GM12878 (cell line): ENCODE data around the gene PTPRD.

Experiments
- CHD2 ChIP-seq: IDR thresholded peaks from 2 replicates; pipeline ENCODE4 v1.6.1; 2011; ENCODE audit warnings: low read depth, low read length, improper control_type of control experiment, borderline replicate concordance
- CREB1 ChIP-seq: IDR thresholded peaks from 2 replicates; pipeline ENCODE4 v1.6.1; 2012; ENCODE audit warnings: low read depth, mild to moderate bottlenecking, inconsistent platforms
- EZH2 ChIP-seq: IDR thresholded peaks from 2 replicates; pipeline ENCODE4 v1.6.1; 2012; ENCODE audit warnings: low read depth, mild to moderate bottlenecking, control low read depth, inconsistent platforms, low read length, borderline replicate concordance; ENCODE audit not compliant: control insufficient read depth
- MEF2A ChIP-seq: IDR thresholded peaks from 2 replicates; pipeline ENCODE4 v1.6.1; 2011; ENCODE audit warnings: low read depth, mild to moderate bottlenecking, low read length, moderate library complexity; ENCODE audit not compliant: insufficient read depth
- MXI1 ChIP-seq: fragments of 150-350 bp; IDR thresholded peaks from 2 replicates; pipeline ENCODE4 v1.6.1; 2011; ENCODE audit warnings: low read depth, mild to moderate bottlenecking, inconsistent platforms, low read length, improper control_type of control experiment
- POLR2A ChIP-seq: IDR thresholded peaks from 2 replicates; pipeline ENCODE4 v1.6.1; 2011; ENCODE audit warnings: low read depth, mild to moderate bottlenecking, low read length
- POLR2AphosphoS5 ChIP-seq: IDR thresholded peaks from 2 replicates; pipeline ENCODE4 v1.6.1; 2011; ENCODE audit warnings: mild to moderate bottlenecking, low read length, inconsistent platforms
- RAD51 ChIP-seq: fragments of 450-650 bp; IDR thresholded peaks from 2 replicates; pipeline ENCODE4 v1.6.1; 2016; ENCODE audit warnings: moderate library complexity, mild to moderate bottlenecking, inconsistent platforms
- ZNF217 ChIP-seq: fragments of 450-650 bp; IDR thresholded peaks from 2 replicates; pipeline ENCODE4 v1.6.1; 2017; ENCODE audit warnings: antibody characterized with exemption, mild to moderate bottlenecking
- TF ChIP-seq, protein P1 (sequence below): fragments of 450-650 bp; IDR thresholded peaks from 2 replicates; pipeline ENCODE4 v1.6.1; 2016; ENCODE audit warnings: mild to moderate bottlenecking

- TF ChIP-seq MEF2A (no peak), CHD2 (no peak), POLR2A (no peak), POLR2AphosphoS5 (no peak), CREB1 (no peak), RAD51 (no peak), MXI1 (no peak), ZNF217 (no peak), EZH2 (no peak)
- TF ChIP-seq, protein P1, sequence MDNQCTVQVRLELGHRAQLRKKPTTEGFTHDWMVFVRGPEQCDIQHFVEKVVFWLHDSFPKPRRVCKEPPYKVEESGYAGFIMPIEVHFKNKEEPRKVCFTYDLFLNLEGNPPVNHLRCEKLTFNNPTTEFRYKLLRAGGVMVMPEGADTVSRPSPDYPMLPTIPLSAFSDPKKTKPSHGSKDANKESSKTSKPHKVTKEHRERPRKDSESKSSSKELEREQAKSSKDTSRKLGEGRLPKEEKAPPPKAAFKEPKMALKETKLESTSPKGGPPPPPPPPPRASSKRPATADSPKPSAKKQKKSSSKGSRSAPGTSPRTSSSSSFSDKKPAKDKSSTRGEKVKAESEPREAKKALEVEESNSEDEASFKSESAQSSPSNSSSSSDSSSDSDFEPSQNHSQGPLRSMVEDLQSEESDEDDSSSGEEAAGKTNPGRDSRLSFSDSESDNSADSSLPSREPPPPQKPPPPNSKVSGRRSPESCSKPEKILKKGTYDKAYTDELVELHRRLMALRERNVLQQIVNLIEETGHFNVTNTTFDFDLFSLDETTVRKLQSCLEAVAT = no peak
Measured at GRCh38 chr9:8694983-8695588, 1917.7 kb downstream of the PTPRD start.
